PC-9 (cell line): ENCODE results near the gene NAA15.

Experiments used
- EZH2 ChIP-seq: fragments of 200-600 bp; sonication (generic); IDR thresholded peaks from 2 replicates; pipeline ENCODE4 v1.8.0; 2017; ENCODE audit warnings: antibody characterized with exemption, low read depth
- TF ChIP-seq, protein P1 (sequence below): fragments of 200-600 bp; sonication (generic); conservative IDR thresholded peaks from 2 replicates; pipeline ENCODE4 v1.6.1; 2017; ENCODE audit warnings: mixed run types, antibody characterized with exemption, mild to moderate bottlenecking, moderate library complexity

DNA sequence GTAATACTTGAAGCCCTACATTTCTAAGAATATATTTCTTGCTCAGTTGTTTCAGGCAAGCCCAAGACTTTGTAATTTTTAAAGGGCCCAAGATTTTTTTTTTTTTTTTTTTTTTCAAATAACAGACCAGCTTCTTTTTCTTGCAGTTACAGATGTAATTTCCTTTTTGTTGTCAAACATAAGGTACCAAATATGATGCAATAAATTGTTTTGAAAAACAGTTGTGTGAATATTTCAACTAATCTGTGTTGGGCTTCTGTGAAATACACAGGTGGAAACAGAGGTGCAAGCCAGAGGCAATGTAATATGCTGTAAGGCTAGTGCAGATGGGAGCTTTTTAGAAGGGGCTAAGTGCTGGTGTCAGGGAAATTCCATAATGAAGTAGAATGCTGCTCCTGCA, 87.8 kb downstream of the NAA15 start:
- TF ChIP-seq, protein P1, sequence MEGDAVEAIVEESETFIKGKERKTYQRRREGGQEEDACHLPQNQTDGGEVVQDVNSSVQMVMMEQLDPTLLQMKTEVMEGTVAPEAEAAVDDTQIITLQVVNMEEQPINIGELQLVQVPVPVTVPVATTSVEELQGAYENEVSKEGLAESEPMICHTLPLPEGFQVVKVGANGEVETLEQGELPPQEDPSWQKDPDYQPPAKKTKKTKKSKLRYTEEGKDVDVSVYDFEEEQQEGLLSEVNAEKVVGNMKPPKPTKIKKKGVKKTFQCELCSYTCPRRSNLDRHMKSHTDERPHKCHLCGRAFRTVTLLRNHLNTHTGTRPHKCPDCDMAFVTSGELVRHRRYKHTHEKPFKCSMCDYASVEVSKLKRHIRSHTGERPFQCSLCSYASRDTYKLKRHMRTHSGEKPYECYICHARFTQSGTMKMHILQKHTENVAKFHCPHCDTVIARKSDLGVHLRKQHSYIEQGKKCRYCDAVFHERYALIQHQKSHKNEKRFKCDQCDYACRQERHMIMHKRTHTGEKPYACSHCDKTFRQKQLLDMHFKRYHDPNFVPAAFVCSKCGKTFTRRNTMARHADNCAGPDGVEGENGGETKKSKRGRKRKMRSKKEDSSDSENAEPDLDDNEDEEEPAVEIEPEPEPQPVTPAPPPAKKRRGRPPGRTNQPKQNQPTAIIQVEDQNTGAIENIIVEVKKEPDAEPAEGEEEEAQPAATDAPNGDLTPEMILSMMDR: no peak
- TF ChIP-seq EZH2: no peak
